ENCODE results near the gene RIN2. TPM values are rescaled to one million over a fixed set of nuclear protein-coding genes. Genes with fewer than 3 reads are reported as not detected.
"Not testable (repeated sequence)": the region's sequence is repeated elsewhere in the genome, so short reads cannot be mapped to it uniquely, and the experiment has no call there.

The RIN2 gene
- total RNA-seq, 1 experiment from 2014 or later = 1.5 TPM

DNA sequence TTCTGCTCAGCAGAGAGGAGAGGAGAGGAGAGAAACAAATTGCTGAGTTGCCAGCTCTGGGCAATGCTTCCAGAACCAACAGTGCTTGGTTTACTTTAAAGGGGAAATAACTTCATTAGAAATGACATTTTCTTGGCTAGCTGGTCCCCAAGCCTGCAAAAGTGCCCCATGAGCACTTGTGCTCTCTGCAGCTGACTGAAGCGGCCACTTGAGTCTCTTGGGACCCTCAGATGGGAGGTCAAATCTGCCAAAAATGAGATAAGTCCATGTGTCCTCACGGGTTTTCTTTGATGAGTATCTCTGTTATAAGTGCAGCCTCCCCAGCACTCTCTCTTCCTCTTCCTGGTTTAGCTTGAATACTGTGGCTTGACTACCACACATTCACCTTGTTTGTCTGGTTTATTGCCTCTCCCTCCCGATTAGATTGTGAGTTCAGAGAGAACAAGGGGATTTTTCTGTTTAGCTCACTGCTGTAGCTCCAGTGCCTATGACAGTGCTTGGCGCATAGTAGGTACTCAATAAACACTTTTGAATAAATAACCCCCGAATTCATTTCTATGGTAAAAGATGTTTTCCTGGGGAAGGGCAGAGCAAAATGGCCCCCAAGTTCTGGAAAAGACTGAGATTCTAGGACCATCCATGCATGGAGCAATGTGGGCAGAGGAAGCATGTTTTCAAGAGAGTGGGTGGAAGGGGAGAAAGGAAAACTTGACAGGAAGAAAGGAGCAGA lies 7.0 kb upstream of the RIN2 start:
- no peak for ATAC-seq
- intact Hi-C loops (cut with micrococcal nuclease) = no loop called here
- Histone ChIP-seq H3K4me1 (ENCODE audit: control insufficient read depth in 1 of 2, insufficient read depth in 2 of 2, low read length in 2 of 2) (no peaks in the 10 kb centered on the region), H2AFZ (ENCODE audit: low read depth, low read length, poor library complexity, severe bottlenecking) (no peak overlapping the region), H3K9ac (ENCODE audit: low read length) (no peak overlapping the region), H3K27ac (ENCODE audit: low read depth, low read length) (no peak overlapping the region), H3K4me2 (ENCODE audit: low read length) (no peak overlapping the region), H3K36me3 (ENCODE audit: control insufficient read depth in 1 of 2, insufficient read depth in 2 of 2, low read length in 2 of 2) (no peaks in the 10 kb centered on the region), H3K27me3 (ENCODE audit: insufficient read depth, low read length) (no peaks in the 10 kb centered on the region), H3K4me3 (replicated peaks in 1 of 2; ENCODE audit: low read depth in 1 of 2, low read length in 2 of 2) (no peak overlapping the region), H3K9me3 (ENCODE audit: control insufficient read depth in 1 of 2, insufficient read depth in 1 of 2, low read depth in 1 of 2, low read length in 2 of 2) (no peaks in the 10 kb centered on the region), H3K9me2 (ENCODE audit: insufficient read depth) (no peaks in the 10 kb centered on the region), H4K20me1 (ENCODE audit: insufficient read depth) (no peaks in the 10 kb centered on the region), H3K79me2 (ENCODE audit: insufficient read depth, low read length) (no peaks in the 10 kb centered on the region)
- RAD21 ChIA-PET (ENCODE audit: low non-redundant PET in 1 of 2, low total read pairs in 2 of 2, uncharacterized antibody in 2 of 2, unreplicated experiment in 2 of 2) = no interaction called here
- DNase-seq (ENCODE audit: low read depth, low spot score) = no peak
- POLR2A ChIA-PET = no interaction called here
- CTCF ChIA-PET = no interaction called here
- TF ChIP-seq ELF1 (IDR thresholded peaks at IDR 0.05; ENCODE audit: borderline replicate concordance, low read depth) (no peak), SIN3A (IDR thresholded peaks at IDR 0.05; ENCODE audit: low read depth) (no peak), TCF7L2 (IDR thresholded peaks at IDR 0.05; ENCODE audit: borderline replicate concordance, extremely low read depth, insufficient read depth, insufficient read length) (no peak), CBX3 (IDR thresholded peaks at IDR 0.05; ENCODE audit: low read depth) (no peak), EGR1 (IDR thresholded peaks at IDR 0.05; ENCODE audit: low read depth) (no peak), ZBTB33 (IDR thresholded peaks at IDR 0.05; ENCODE audit: extremely low read depth, insufficient replicate concordance, low read length) (no peak), CTCF (IDR thresholded peaks at IDR 0.05 in 2 of 3, conservative IDR thresholded peaks at IDR 0.05 in 1 of 3; ENCODE audit: borderline replicate concordance in 1 of 3, insufficient read depth in 1 of 3, low read depth in 2 of 3, low read length in 2 of 3) (no peak), ZNF274 (IDR thresholded peaks at IDR 0.05; ENCODE audit: low read depth, low read length) (no peak), YY1 (IDR thresholded peaks at IDR 0.05; ENCODE audit: extremely low read depth, insufficient replicate concordance, low read depth, low read length) (no peak), EZH2 (IDR thresholded peaks at IDR 0.05) (no peak), POLR2AphosphoS5 (IDR thresholded peaks at IDR 0.05; ENCODE audit: low read depth, low read length) (no peak)
- no TSS peak for BruUV-seq (replicated peaks)

- H3K4me2 ChIP-seq (ENCODE audit: low read length); ATAC-seq; H3K4me3 ChIP-seq (replicated peaks in 1 of 2; ENCODE audit: low read depth in 1 of 2, low read length in 2 of 2); H3K27me3 ChIP-seq (ENCODE audit: insufficient read depth, low read length); POLR2A ChIA-PET; intact Hi-C loops (cut with micrococcal nuclease); H3K27ac ChIP-seq (ENCODE audit: low read depth, low read length); H3K36me3 ChIP-seq (ENCODE audit: control insufficient read depth in 1 of 2, insufficient read depth in 2 of 2, low read length in 2 of 2); H3K9ac ChIP-seq (ENCODE audit: low read length); BruUV-seq (replicated peaks); CTCF ChIA-PET; H3K9me3 ChIP-seq (ENCODE audit: control insufficient read depth in 1 of 2, insufficient read depth in 1 of 2, low read depth in 1 of 2, low read length in 2 of 2); H3K9me2 ChIP-seq (ENCODE audit: insufficient read depth); H3K79me2 ChIP-seq (ENCODE audit: insufficient read depth, low read length); DNase-seq (ENCODE audit: low read depth, low spot score); RAD21 ChIA-PET (ENCODE audit: low non-redundant PET in 1 of 2, low total read pairs in 2 of 2, uncharacterized antibody in 2 of 2, unreplicated experiment in 2 of 2); H2AFZ ChIP-seq (ENCODE audit: low read depth, low read length, poor library complexity, severe bottlenecking); H4K20me1 ChIP-seq (ENCODE audit: insufficient read depth): not testable (repeated sequence)
- peaks cover 6 to 18% of the 10 kb centered on the region in 2 experiments for H3K4me1 ChIP-seq (ENCODE audit: control insufficient read depth in 1 of 2, insufficient read depth in 2 of 2, low read length in 2 of 2)
Measured at GRCh38 chr20:19754201-19754600, 3.9 kb upstream of the RIN2 start.

Measured in HCT116 (cell line).